CD4-positive, alpha-beta memory T cell (primary cell): ENCODE measurements around the gene SMCO4. TPM values are rescaled to one million over a fixed set of nuclear protein-coding genes. Genes with fewer than 3 reads are reported as not detected.

ENCODE experiments used
- CTCF ChIA-PET: fragments of 350-600 bp; sonication (Branson Sonifier 250); formaldehyde crosslinking; loops from one replicate; lab custom pipeline; 2021; ENCODE audit warnings: inconsistent platforms; ENCODE audit not compliant: partially characterized antibody; lab: Charles Lee
- POLR2A ChIA-PET: fragments of 350-600 bp; sonication (Branson Sonifier 250); formaldehyde crosslinking; loops from one replicate; lab custom pipeline; 2021; ENCODE audit not compliant: partially characterized antibody; lab: Charles Lee
- DNase-seq, 5 donors: peaks; one replicate each; pipeline versions ENCODE4 v3.0.0 to v3.0.0-alpha.2; 2020 to 2022; ENCODE audit warnings: mixed read lengths in 1 of 5
- H3K27ac ChIP-seq: one replicate; pipeline ENCODE4 v1.7.0; 2013; ENCODE audit warnings: low read depth, low read length
- H3K27me3 ChIP-seq: 2 replicates; pipeline ENCODE4 v1.7.0; 2013; ENCODE audit warnings: mild to moderate bottlenecking, low read length, moderate library complexity; ENCODE audit not compliant: insufficient read depth
- H3K36me3 ChIP-seq: 2 replicates; pipeline ENCODE4 v1.7.0; 2013; ENCODE audit warnings: mild to moderate bottlenecking, low read length, moderate library complexity; ENCODE audit not compliant: insufficient read depth
- H3K4me1 ChIP-seq: 2 replicates; pipeline ENCODE4 v1.7.0; 2013; ENCODE audit warnings: mild to moderate bottlenecking, low read length, moderate library complexity; ENCODE audit not compliant: insufficient read depth
- H3K4me3 ChIP-seq, 2 donors: one replicate each; pipeline ENCODE4 v1.7.0; 2013; ENCODE audit warnings: low read length in 2 of 2, mild to moderate bottlenecking in 1 of 2
- H3K9me3 ChIP-seq, 2 donors: one replicate each; pipeline ENCODE4 v1.7.0; 2013; ENCODE audit warnings: low read length in 2 of 2, control low read depth in 1 of 2; ENCODE audit not compliant: control insufficient read depth in 1 of 2
- H3K27ac Mint-ChIP-seq, 7 donors: one replicate each; pipeline ENCODE4 v1.8.0; 2020 to 2021; ENCODE audit warnings: mixed read lengths in 7 of 7, mild to moderate bottlenecking in 6 of 7, inconsistent platforms in 3 of 7, moderate library complexity in 3 of 7
- H3K27me3 Mint-ChIP-seq, 2 donors: one replicate each; pipeline ENCODE4 v1.8.0; 2020 to 2021; ENCODE audit warnings: mixed read lengths in 2 of 2
- H3K36me3 Mint-ChIP-seq, 2 donors: one replicate each; pipeline ENCODE4 v1.8.0; 2020 to 2021; ENCODE audit warnings: mixed read lengths in 2 of 2, inconsistent platforms in 1 of 2, mild to moderate bottlenecking in 1 of 2
- H3K4me1 Mint-ChIP-seq, 4 donors: one replicate each; pipeline ENCODE4 v1.8.0; 2020 to 2021; ENCODE audit warnings: mixed read lengths in 4 of 4, mild to moderate bottlenecking in 1 of 4
- H3K4me3 Mint-ChIP-seq, 8 donors: one replicate each; pipeline ENCODE4 v1.8.0; 2020 to 2021; ENCODE audit warnings: mixed read lengths in 8 of 8, mild to moderate bottlenecking in 7 of 8, moderate library complexity in 6 of 8, inconsistent platforms in 3 of 8
- H3K9me3 Mint-ChIP-seq, 8 donors: one replicate each; pipeline ENCODE4 v1.8.0; 2020 to 2021; ENCODE audit warnings: mixed read lengths in 8 of 8, mild to moderate bottlenecking in 5 of 8, inconsistent platforms in 3 of 8, moderate library complexity in 1 of 8
- intact Hi-C: fragments of 100-400 bp; cut with micrococcal nuclease; formaldehyde crosslinking; loops from one replicate; pipeline ENCODE4 v1.15.1; 2023
- polyA plus RNA-seq, 2 donors: library from polyadenylated mRNA; unstranded; fragments of 300-500 nt; fragmentation: Illumina TruSeq; gene quantifications; one replicate each; pipeline ENCODE4 v1.2.3, GENCODE V29; 2021
- total RNA-seq, 2 experiments: library from RNA; stranded (reverse); gene quantifications; one replicate each; pipeline ENCODE4 v1.2.3, GENCODE V29; 2021

The SMCO4 gene
- total and polyA plus RNA-seq, 4 experiments from 2014 or later = 13.1 to 16.2 (median 14.6) TPM

GRCh38 chr11:93530468-93530826, 12.7 kb downstream of the SMCO4 start:
- peak overlapping the region; percentile 8 to 90 (median 85) for H3K27ac Mint-ChIP-seq
- no peaks in the 10 kb centered on the region for H3K9me3 Mint-ChIP-seq
- no peak for DNase-seq
- Histone ChIP-seq H3K4me3 (no peak overlapping the region), H3K27ac (no peak overlapping the region), H3K4me1 (peaks cover 66% of the 10 kb centered on the region), H3K9me3 (no peaks in the 10 kb centered on the region), H3K36me3 (no peaks in the 10 kb centered on the region), H3K27me3 (no peaks in the 10 kb centered on the region)
- H3K36me3 Mint-ChIP-seq = no peaks in the 10 kb centered on the region
- H3K4me1 Mint-ChIP-seq = peaks cover 48 to 76% (median 64%) of the 10 kb centered on the region in 4 donors
- POLR2A ChIA-PET = interaction anchor here (2.9 kb wide), 1 partner anchor 11 kb away, joined by 14 read pairs; no protein-coding TSS in a partner anchor
- intact Hi-C loops = no loop called here
- H3K4me3 Mint-ChIP-seq = peak overlapping the region; percentile 13 to 79 (median 46)
- CTCF ChIA-PET = interaction anchor here (1.7 kb wide), 1 partner anchor 11 kb away, joined by 4 read pairs; no protein-coding TSS in a partner anchor
- no peaks in the 10 kb centered on the region for H3K27me3 Mint-ChIP-seq

DNA sequence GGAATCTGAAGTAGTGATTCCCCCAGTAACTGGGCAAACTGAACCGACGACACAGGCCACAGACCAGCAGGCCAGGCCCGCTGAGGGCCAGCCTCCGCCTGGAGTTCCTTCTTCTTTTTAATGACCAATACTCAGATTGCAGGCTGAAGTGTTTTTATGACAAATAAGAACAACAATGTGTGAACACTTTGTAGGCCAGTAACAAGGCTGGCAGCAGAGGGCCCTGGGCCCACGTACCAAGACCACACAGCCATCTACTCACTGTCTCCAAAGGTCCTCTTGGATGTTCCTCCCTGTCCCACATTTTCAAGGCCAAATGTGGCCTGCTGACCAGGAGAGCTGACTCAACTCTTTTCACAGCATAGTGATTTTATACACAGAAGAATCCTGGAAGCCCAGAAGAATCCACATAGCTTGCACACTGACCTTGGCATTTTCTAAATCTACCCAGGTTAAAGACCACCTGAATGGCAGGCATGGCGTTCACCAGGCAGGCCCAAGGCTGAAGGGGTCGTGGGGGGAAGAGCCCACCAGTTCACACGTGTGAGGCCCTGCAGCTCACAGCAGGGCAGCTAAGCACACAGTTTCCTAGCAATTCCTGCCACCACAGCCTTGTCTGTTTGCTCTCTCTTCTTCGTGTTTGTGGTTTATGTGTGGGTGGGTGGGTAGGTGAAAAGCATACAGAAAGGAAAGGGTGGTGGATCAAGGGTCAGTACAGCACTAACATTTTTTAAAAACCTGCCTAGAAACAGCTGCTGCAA, 13.3 kb downstream of the SMCO4 start:
- no peak for DNase-seq
- H3K4me3 ChIP-seq = no peak overlapping the region
- H3K27ac ChIP-seq = no peak overlapping the region

GRCh38 chr11:93528757-93529645, 14.2 kb downstream of the SMCO4 start:
- Histone ChIP-seq H3K9me3 (no peaks in the 10 kb centered on the region), H3K27me3 (no peaks in the 10 kb centered on the region), H3K4me3 (no peak overlapping the region), H3K4me1 (peaks cover 79% of the 10 kb centered on the region), H3K27ac (peak overlapping the region; percentile 26), H3K36me3 (no peaks in the 10 kb centered on the region)
- POLR2A ChIA-PET = interaction anchor here (2.9 kb wide), 1 partner anchor 13 kb away, joined by 14 read pairs; no protein-coding TSS in a partner anchor
- H3K27ac Mint-ChIP-seq = peak overlapping the region; percentile 8 to 90 (median 85)
- intact Hi-C loops = no loop called here
- no peaks in the 10 kb centered on the region for H3K9me3 Mint-ChIP-seq
- CTCF ChIA-PET = interaction anchor here (1.7 kb wide), 1 partner anchor 13 kb away, joined by 4 read pairs; no protein-coding TSS in a partner anchor
- no peaks in the 10 kb centered on the region for H3K27me3 Mint-ChIP-seq
- peaks cover 53 to 83% (median 71%) of the 10 kb centered on the region in 4 donors for H3K4me1 Mint-ChIP-seq
- H3K36me3 Mint-ChIP-seq = no peaks in the 10 kb centered on the region
- DNase-seq = no peak
- peak overlapping the region in 3 of 8 donors; percentile 49 to 79 (median 51) for H3K4me3 Mint-ChIP-seq

More for the DNA sequence above, 13.3 kb downstream of the SMCO4 start:
- ChIA-PET POLR2A (interaction anchor here (2.9 kb wide), 1 partner anchor 12 kb away, joined by 14 read pairs; no protein-coding TSS in a partner anchor), CTCF (interaction anchor here (1.7 kb wide), 1 partner anchor 12 kb away, joined by 4 read pairs; no protein-coding TSS in a partner anchor)
- Mint-ChIP-seq H3K27me3 (no peaks in the 10 kb centered on the region), H3K4me1 (peaks cover 45 to 76% (median 65%) of the 10 kb centered on the region in 4 donors), H3K4me3 (peak overlapping the region in 7 of 8 donors; percentile 22 to 79 (median 43)), H3K9me3 (no peaks in the 10 kb centered on the region), H3K36me3 (no peaks in the 10 kb centered on the region), H3K27ac (peak overlapping the region; percentile 8 to 90 (median 85))
- H3K27me3 ChIP-seq = no peaks in the 10 kb centered on the region
- no peaks in the 10 kb centered on the region for H3K9me3 ChIP-seq
- H3K36me3 ChIP-seq = no peaks in the 10 kb centered on the region
- H3K4me1 ChIP-seq = peaks cover 72% of the 10 kb centered on the region
- intact Hi-C loops = no loop called here

DNA sequence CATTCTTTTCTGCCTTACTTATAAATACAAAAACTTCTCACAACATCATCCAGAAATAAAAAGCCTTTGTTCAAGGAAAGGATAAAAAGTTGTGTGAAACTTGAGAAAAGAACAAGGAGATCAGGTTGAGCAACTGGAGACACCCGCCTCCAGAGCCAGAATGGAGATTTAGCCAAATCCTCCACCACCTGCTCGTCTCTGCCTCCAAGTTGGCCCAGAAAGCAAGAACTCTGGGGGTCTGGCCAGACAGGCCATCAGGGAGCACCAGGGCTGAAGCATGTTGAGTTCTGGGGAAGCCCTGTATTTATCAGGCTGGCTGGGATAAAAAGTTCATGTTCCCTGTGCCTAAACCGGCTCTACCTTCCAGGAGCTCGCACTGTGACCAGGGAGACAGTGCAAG, 14.9 kb downstream of the SMCO4 start:
- DNase-seq = no peak
- Histone ChIP-seq H3K4me3 (no peak overlapping the region), H3K36me3 (no peaks in the 10 kb centered on the region), H3K27ac (peak overlapping the region; percentile 26), H3K27me3 (no peaks in the 10 kb centered on the region), H3K4me1 (peaks cover 82% of the 10 kb centered on the region), H3K9me3 (no peaks in the 10 kb centered on the region)
- intact Hi-C loops = no loop called here
- ChIA-PET POLR2A (interaction anchor here (2.9 kb wide), 1 partner anchor 13 kb away, joined by 14 read pairs; no protein-coding TSS in a partner anchor), CTCF (no interaction called here)
- Mint-ChIP-seq H3K36me3 (no peaks in the 10 kb centered on the region), H3K4me3 (peak overlapping the region in 3 of 8 donors; percentile 6 to 51 (median 9)), H3K27me3 (no peaks in the 10 kb centered on the region), H3K4me1 (peaks cover 54 to 89% (median 76%) of the 10 kb centered on the region in 4 donors), H3K9me3 (no peaks in the 10 kb centered on the region), H3K27ac (peak overlapping the region; percentile 8 to 90 (median 84))

DNA sequence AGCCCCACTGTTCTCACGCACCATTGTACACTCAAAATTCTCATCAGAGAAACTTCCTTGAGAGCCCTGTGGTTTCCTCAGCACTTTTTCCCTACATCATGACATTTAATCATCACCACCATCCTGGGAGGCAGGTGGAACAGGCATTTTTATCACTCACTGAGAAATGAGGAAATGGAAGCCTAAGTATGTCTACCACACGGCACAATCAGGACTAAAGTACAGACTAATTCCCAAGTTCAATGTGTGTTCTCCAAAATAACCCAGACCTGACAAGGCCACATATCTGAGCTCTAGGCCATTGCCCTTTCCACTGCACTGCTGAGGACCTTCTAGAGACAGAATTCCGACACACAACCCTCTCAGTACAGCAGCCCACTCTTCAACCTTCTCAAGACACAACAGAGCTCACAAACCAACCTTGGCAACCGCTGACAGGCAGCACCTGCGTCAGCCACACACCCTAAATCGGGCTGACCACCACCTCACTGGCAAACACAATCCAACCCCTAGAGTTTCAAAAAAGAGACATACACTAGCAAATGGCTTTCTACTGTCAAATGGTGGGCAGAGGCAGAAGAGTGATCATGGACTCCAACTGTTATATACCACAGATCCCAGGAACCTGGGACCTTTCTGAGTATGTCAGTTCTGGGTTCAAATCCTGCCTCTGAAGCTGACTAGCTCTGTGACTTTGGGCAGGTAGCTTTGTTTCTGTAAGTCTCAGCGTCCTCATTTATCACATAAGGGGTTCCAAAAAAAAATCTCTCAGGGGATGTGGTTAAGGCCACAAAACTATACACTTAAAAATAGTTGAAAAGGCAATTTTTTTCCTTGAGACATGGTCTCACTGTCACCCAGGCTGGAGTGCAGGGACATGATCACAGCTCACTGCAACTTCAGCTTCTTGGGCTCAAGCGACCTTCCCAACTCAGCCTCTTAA, 16.3 kb downstream of the SMCO4 start:
- H3K9me3 ChIP-seq = no peaks in the 10 kb centered on the region
- H3K4me1 Mint-ChIP-seq = peaks cover 54 to 90% (median 76%) of the 10 kb centered on the region in 4 donors
- peak in 2 of 5 donors; percentile 14 to 27 for DNase-seq
- no peaks in the 10 kb centered on the region for H3K36me3 ChIP-seq
- peaks cover 73% of the 10 kb centered on the region for H3K4me1 ChIP-seq
- H3K4me3 Mint-ChIP-seq = peak overlapping the region in 7 of 8 donors; percentile 9 to 73 (median 45)
- H3K36me3 Mint-ChIP-seq = no peaks in the 10 kb centered on the region
- no peaks in the 10 kb centered on the region for H3K27me3 Mint-ChIP-seq
- intact Hi-C loops = no loop called here
- H3K27ac ChIP-seq = peak overlapping the region; percentile 2
- H3K27ac Mint-ChIP-seq = peak overlapping the region; percentile 38 to 90 (median 83)
- ChIA-PET CTCF (interaction anchor here (1.1 to 1.5 kb wide), 2 partner anchors 93 to 292 kb away, joined by 3 to 4 read pairs; no protein-coding TSS in a partner anchor), POLR2A (interaction anchor here (0.8 to 2.9 kb wide), 2 partner anchors 10 to 15 kb away, joined by 3 to 17 read pairs; partner anchors contain the start of gene SMCO4)
- no peaks in the 10 kb centered on the region for H3K9me3 Mint-ChIP-seq
- no peak overlapping the region for H3K4me3 ChIP-seq
- no peaks in the 10 kb centered on the region for H3K27me3 ChIP-seq

GRCh38 chr11:93526346-93526633, 16.9 kb downstream of the SMCO4 start:
- Mint-ChIP-seq H3K9me3 (no peaks in the 10 kb centered on the region), H3K36me3 (no peaks in the 10 kb centered on the region), H3K27ac (peak overlapping the region; percentile 73 to 90 (median 83)), H3K4me1 (peaks cover 55 to 91% (median 77%) of the 10 kb centered on the region in 4 donors), H3K27me3 (no peaks in the 10 kb centered on the region), H3K4me3 (peak overlapping the region in 7 of 8 donors; percentile 34 to 73 (median 51))
- POLR2A ChIA-PET = interaction anchor here (2.9 kb wide), 1 partner anchor 16 kb away, joined by 17 read pairs; the partner anchor contains the start of gene SMCO4
- H3K27me3 ChIP-seq = no peaks in the 10 kb centered on the region
- intact Hi-C loops = no loop called here
- H3K27ac ChIP-seq = peak overlapping the region; percentile 2
- CTCF ChIA-PET = interaction anchor here (1.0 to 1.5 kb wide), 2 partner anchors 16 to 292 kb away, joined by 4 read pairs; no protein-coding TSS in a partner anchor
- H3K9me3 ChIP-seq = no peaks in the 10 kb centered on the region
- no peaks in the 10 kb centered on the region for H3K36me3 ChIP-seq
- H3K4me1 ChIP-seq = peaks cover 78% of the 10 kb centered on the region
- no peak for DNase-seq
- no peak overlapping the region for H3K4me3 ChIP-seq
